Measurements from ENCODE around the gene KLHL22. TPM values are rescaled to one million over a fixed set of nuclear protein-coding genes. Genes with fewer than 3 reads are reported as not detected.

Gene KLHL22
- total and polyA plus RNA-seq, 2 of the 13 experiments (the other 11 are each of a cell fraction or from before 2014, with no cell fraction given) = 10.9 to 14.8 TPM

- FAIRE-seq (no peak), DNase-seq (ENCODE audit: low spot score) (no peak), ATAC-seq (no peak)
- H3K9ac ChIP-seq (ENCODE audit: insufficient read depth, low read depth, low read length) = no peak overlapping the region
- peak overlapping the region; percentile 41 for H3K27ac ChIP-seq (ENCODE audit: extremely low read length, insufficient read depth, low read length)
- H2AFZ ChIP-seq (ENCODE audit: low read length) = no peak overlapping the region
- H3K27me3 ChIP-seq (ENCODE audit: control insufficient read depth in 1 of 2, insufficient read depth in 2 of 2, low read length in 2 of 2) = peaks cover 0 to 4% of the 10 kb centered on the region in 2 experiments; a peak in 2 of 5 replicates
- no peak for TF ChIP-seq NONO (IDR thresholded peaks at IDR 0.05)
- TF ChIP-seq NONO (CRISPR knock-in tag; conservative IDR thresholded peaks at IDR 0.05) = no peak
- TF ChIP-seq HNF4A (CRISPR knock-in tag; IDR thresholded peaks at IDR 0.05) = 0 out of 2 replicates have a peak, but pooled peaks have one; percentile 12
- 0 out of 2 replicates have a peak, but pooled peaks have one; percentile 16 for TF ChIP-seq ZMYM4 (CRISPR knock-in tag; IDR thresholded peaks at IDR 0.05)
- TF ChIP-seq NR2F6 (IDR thresholded peaks at IDR 0.05) = peak; percentile 65
- TF ChIP-seq NR2F6 (CRISPR knock-in tag; IDR thresholded peaks at IDR 0.05) = peak; percentile 63; the same call in 1 of the 2 replicates
- no peaks in the 10 kb centered on the region for H3K9me3 ChIP-seq (ENCODE audit: low read length)
- peaks cover 42% of the 10 kb centered on the region for H4K20me1 ChIP-seq (ENCODE audit: insufficient read depth, low read length)
- POLR2A ChIA-PET = interaction anchor here (0.6 to 1.2 kb wide), 3 partner anchors 16 to 41 kb away, joined by 3 read pairs; partner anchors contain the start of gene KLHL22
- H3K4me3 ChIP-seq (replicated peaks in 1 of 3; ENCODE audit: insufficient read depth in 1 of 3, low read depth in 2 of 3, low read length in 3 of 3) = no peak overlapping the region
- H3K36me3 ChIP-seq (replicated peaks in 1 of 2; ENCODE audit: control insufficient read depth in 1 of 2, insufficient read depth in 2 of 2, low read length in 2 of 2) = peaks cover 9 to 24% of the 10 kb centered on the region in 2 experiments; a peak in 4 of 5 replicates
- peak overlapping the region; percentile 46 for H3K4me2 ChIP-seq (ENCODE audit: low read depth, low read length)
- H3K79me2 ChIP-seq (ENCODE audit: insufficient read depth, low read length) = peaks cover 81% of the 10 kb centered on the region
- CTCF ChIA-PET (ENCODE audit: low intra/inter-chr PET ratio, low total read pairs) = no interaction called here
- 33% methylated on average over 4 of the region's 4 CpGs for WGBS (ENCODE audit: low lambda C conversion rate)
- in situ Hi-C loops (cut with HindIII; ENCODE audit: extremely low pct_ligation_motif_present, low pct_unique_long_range_greater_than_20kb) (no loop called here), intact Hi-C loops (cut with micrococcal nuclease; ENCODE audit: unreplicated experiment) (no loop called here)
- H3K4me1 ChIP-seq (ENCODE audit: insufficient read depth, low read length) = peaks cover 41% of the 10 kb centered on the region
- BruUV-seq (replicated peaks) = no TSS peak
Measured at GRCh38 chr22:20511578-20512229, 16.1 kb upstream of the KLHL22 start.

GRCh38 chr22:20510811-20511577, 15.4 kb upstream of the KLHL22 start:
- peaks cover 8 to 21% of the 10 kb centered on the region in 2 experiments; a peak in 4 of 5 replicates for H3K36me3 ChIP-seq (replicated peaks in 1 of 2; ENCODE audit: control insufficient read depth in 1 of 2, insufficient read depth in 2 of 2, low read length in 2 of 2)
- ChIA-PET POLR2A (no interaction called here), CTCF (ENCODE audit: low intra/inter-chr PET ratio, low total read pairs) (no interaction called here)
- no peak for FAIRE-seq
- no peak overlapping the region for H3K9ac ChIP-seq (ENCODE audit: insufficient read depth, low read depth, low read length)
- in situ Hi-C loops (cut with HindIII; ENCODE audit: extremely low pct_ligation_motif_present, low pct_unique_long_range_greater_than_20kb) (no loop called here), intact Hi-C loops (cut with micrococcal nuclease; ENCODE audit: unreplicated experiment) (no loop called here)
- H3K4me1 ChIP-seq (ENCODE audit: insufficient read depth, low read length) = peaks cover 47% of the 10 kb centered on the region
- no peak overlapping the region for H2AFZ ChIP-seq (ENCODE audit: low read length)
- peaks cover 36% of the 10 kb centered on the region for H4K20me1 ChIP-seq (ENCODE audit: insufficient read depth, low read length)
- no peak for ATAC-seq
- peaks cover 0 to 4% of the 10 kb centered on the region in 2 experiments; a peak in 1 of 5 replicates for H3K27me3 ChIP-seq (ENCODE audit: control insufficient read depth in 1 of 2, insufficient read depth in 2 of 2, low read length in 2 of 2)
- BruUV-seq (replicated peaks) = no TSS peak
- H3K4me2 ChIP-seq (ENCODE audit: low read depth, low read length) = peak overlapping the region; percentile 46
- no peak for DNase-seq (ENCODE audit: low spot score)
- H3K9me3 ChIP-seq (ENCODE audit: low read length) = no peaks in the 10 kb centered on the region
- no peak overlapping the region for H3K4me3 ChIP-seq (replicated peaks in 1 of 3; ENCODE audit: insufficient read depth in 1 of 3, low read depth in 2 of 3, low read length in 3 of 3)
- TF ChIP-seq ZNF121 (CRISPR knock-in tag; IDR thresholded peaks at IDR 0.05) = peak; percentile 58; the same call in 1 of the 2 replicates
- no peak for TF ChIP-seq MLXIP (CRISPR knock-in tag; IDR thresholded peaks at IDR 0.05; ENCODE audit: borderline replicate concordance)
- peak overlapping the region; percentile 41 for H3K27ac ChIP-seq (ENCODE audit: extremely low read length, insufficient read depth, low read length)
- 89% methylated on average over 10 of the region's 10 CpGs for WGBS (ENCODE audit: low lambda C conversion rate)
- H3K79me2 ChIP-seq (ENCODE audit: insufficient read depth, low read length) = peaks cover 76% of the 10 kb centered on the region

Data from HepG2 (cell line).